PC-9 (cell line): ENCODE data around the gene EEIG2. TPM values are rescaled to one million over a fixed set of nuclear protein-coding genes. Genes with fewer than 3 reads are reported as not detected.
"Not testable (repeated sequence)": the region's sequence is repeated elsewhere in the genome, so short reads cannot be mapped to it uniquely, and the experiment has no call there.

Source experiments
- BruUV-seq: library from RNA; stranded (reverse); fragments of 400-500 nt; replicated peaks from 2 replicates; lab custom pipeline; 2021; lab: Mats Ljungman, UMichigan
- CTCF ChIA-PET: fragments of 300-600 bp; sonication (Branson Sonifier 250); formaldehyde crosslinking; loops from one replicate; lab custom pipeline; 2022; ENCODE audit warnings: antibody characterized with exemption; lab: Charles Lee
- POLR2A ChIA-PET: fragments of 300-600 bp; sonication (Branson Sonifier 250); formaldehyde crosslinking; loops from one replicate; lab custom pipeline; 2022; ENCODE audit warnings: antibody characterized with exemption; ENCODE audit not compliant: unreplicated experiment; lab: Charles Lee
- DNase-seq, 2 experiments: peaks; one replicate each; pipeline versions ENCODE4 v3.0.0 to v3.0.0-alpha.2; 2015 to 2022; ENCODE audit warnings: mixed read lengths in 1 of 2
- H2AFZ ChIP-seq: fragments of 200-600 bp; sonication (generic); 2 replicates; pipeline ENCODE4 v1.8.1; 2017; ENCODE audit warnings: antibody characterized with exemption
- H3F3A ChIP-seq: fragments of 200-600 bp; sonication (generic); 2 replicates; pipeline ENCODE4 v1.8.1; 2017; ENCODE audit warnings: antibody characterized with exemption, mild to moderate bottlenecking, low read depth; ENCODE audit not compliant: insufficient read depth
- H3K27ac ChIP-seq: fragments of 200-600 bp; sonication (generic); 2 replicates; pipeline ENCODE4 v1.6.1; 2016; ENCODE audit warnings: mixed run types
- H3K27me3 ChIP-seq: fragments of 200-600 bp; sonication (generic); 2 replicates; pipeline ENCODE4 v1.6.1; 2016; ENCODE audit warnings: low read depth, mixed run types; ENCODE audit not compliant: insufficient read depth
- H3K36me3 ChIP-seq: fragments of 200-600 bp; sonication (generic); 2 replicates; pipeline ENCODE4 v1.6.1; 2016; ENCODE audit warnings: low read depth, mixed run types
- H3K4me1 ChIP-seq: fragments of 200-600 bp; sonication (generic); replicated peaks from 2 replicates; pipeline ENCODE4 v1.6.1; 2016; ENCODE audit warnings: mixed run types; ENCODE audit not compliant: insufficient read depth
- H3K4me2 ChIP-seq: fragments of 200-600 bp; sonication (generic); 2 replicates; pipeline ENCODE4 v1.6.1; 2017; ENCODE audit warnings: mixed run types
- H3K4me3 ChIP-seq: fragments of 200-600 bp; sonication (generic); 2 replicates; pipeline ENCODE4 v1.6.1; 2016; ENCODE audit warnings: mixed run types
- H3K79me2 ChIP-seq: fragments of 200-600 bp; sonication (generic); 2 replicates; pipeline ENCODE4 v1.6.1; 2017; ENCODE audit warnings: low read depth, mixed run types
- H3K9me2 ChIP-seq: fragments of 200-600 bp; sonication (generic); 2 replicates; pipeline ENCODE4 v1.8.1; 2017; ENCODE audit warnings: mild to moderate bottlenecking; ENCODE audit not compliant: insufficient read depth
- H3K9me3 ChIP-seq: fragments of 200-600 bp; sonication (generic); 2 replicates; pipeline ENCODE4 v1.8.1; 2016; ENCODE audit warnings: low read depth; ENCODE audit not compliant: insufficient read depth
- H4K20me1 ChIP-seq: fragments of 200-600 bp; sonication (generic); 2 replicates; pipeline ENCODE4 v1.8.1; 2017; ENCODE audit not compliant: insufficient read depth
- EZH2 ChIP-seq: fragments of 200-600 bp; sonication (generic); IDR thresholded peaks from 2 replicates; pipeline ENCODE4 v1.8.0; 2017; ENCODE audit warnings: antibody characterized with exemption, low read depth
- intact Hi-C: fragments of 100-400 bp; cut with micrococcal nuclease; formaldehyde crosslinking; loops from one replicate; pipeline ENCODE4 v1.10.0; 2022; ENCODE audit not compliant: unreplicated experiment
- total RNA-seq: library from RNA; stranded (reverse); gene quantifications from 2 replicates; pipeline ENCODE4 v1.2.3, GENCODE V29; 2021
- TF ChIP-seq, protein P1 (sequence below): fragments of 200-600 bp; sonication (generic); conservative IDR thresholded peaks from 2 replicates; pipeline ENCODE4 v1.6.1; 2017; ENCODE audit warnings: mixed run types, antibody characterized with exemption, mild to moderate bottlenecking, moderate library complexity

EEIG2 gene
- total RNA-seq, 1 experiment from 2014 or later: 31.9 TPM

- CTCF ChIA-PET: interaction anchor here (0.5 to 1.5 kb wide), 5 partner anchors 47 to 148 kb away, joined by 3 to 5 read pairs (median 5); no protein-coding TSS in a partner anchor
- POLR2A ChIA-PET: interaction anchor here (0.8 kb wide), 1 partner anchor 311 kb away, joined by 3 read pairs; no protein-coding TSS in a partner anchor
- intact Hi-C loops: loop anchor here (1.0 to 5.0 kb wide), 5 partner anchors 49 to 680 kb away; a partner anchor contains a TSS
- no peak overlapping the region for H3K4me3 ChIP-seq
- H3K36me3 ChIP-seq: no peaks in the 10 kb centered on the region
- no peak overlapping the region for H2AFZ ChIP-seq
- BruUV-seq: no TSS peak
- H3K79me2 ChIP-seq: no peaks in the 10 kb centered on the region
- H3F3A ChIP-seq: no peaks in the 10 kb centered on the region
- no peak overlapping the region for H3K4me2 ChIP-seq
- H3K9me2 ChIP-seq: no peaks in the 10 kb centered on the region
- H3K27me3 ChIP-seq: no peaks in the 10 kb centered on the region
- no peak overlapping the region for H3K27ac ChIP-seq
- DNase-seq: peak in 1 of 2 experiments; percentile 53
- no peaks in the 10 kb centered on the region for H4K20me1 ChIP-seq
- H3K9me3 ChIP-seq: no peaks in the 10 kb centered on the region
- 0 out of 2 replicates have a peak, but pooled peaks cover 5% of the 10 kb centered on the region for H3K4me1 ChIP-seq
- TF ChIP-seq, protein P1, sequence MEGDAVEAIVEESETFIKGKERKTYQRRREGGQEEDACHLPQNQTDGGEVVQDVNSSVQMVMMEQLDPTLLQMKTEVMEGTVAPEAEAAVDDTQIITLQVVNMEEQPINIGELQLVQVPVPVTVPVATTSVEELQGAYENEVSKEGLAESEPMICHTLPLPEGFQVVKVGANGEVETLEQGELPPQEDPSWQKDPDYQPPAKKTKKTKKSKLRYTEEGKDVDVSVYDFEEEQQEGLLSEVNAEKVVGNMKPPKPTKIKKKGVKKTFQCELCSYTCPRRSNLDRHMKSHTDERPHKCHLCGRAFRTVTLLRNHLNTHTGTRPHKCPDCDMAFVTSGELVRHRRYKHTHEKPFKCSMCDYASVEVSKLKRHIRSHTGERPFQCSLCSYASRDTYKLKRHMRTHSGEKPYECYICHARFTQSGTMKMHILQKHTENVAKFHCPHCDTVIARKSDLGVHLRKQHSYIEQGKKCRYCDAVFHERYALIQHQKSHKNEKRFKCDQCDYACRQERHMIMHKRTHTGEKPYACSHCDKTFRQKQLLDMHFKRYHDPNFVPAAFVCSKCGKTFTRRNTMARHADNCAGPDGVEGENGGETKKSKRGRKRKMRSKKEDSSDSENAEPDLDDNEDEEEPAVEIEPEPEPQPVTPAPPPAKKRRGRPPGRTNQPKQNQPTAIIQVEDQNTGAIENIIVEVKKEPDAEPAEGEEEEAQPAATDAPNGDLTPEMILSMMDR: peak; percentile 97
- no peak for TF ChIP-seq EZH2
Measured at GRCh38 chr1:108512239-108513043, 47.5 kb upstream of the EEIG2 start.

DNA sequence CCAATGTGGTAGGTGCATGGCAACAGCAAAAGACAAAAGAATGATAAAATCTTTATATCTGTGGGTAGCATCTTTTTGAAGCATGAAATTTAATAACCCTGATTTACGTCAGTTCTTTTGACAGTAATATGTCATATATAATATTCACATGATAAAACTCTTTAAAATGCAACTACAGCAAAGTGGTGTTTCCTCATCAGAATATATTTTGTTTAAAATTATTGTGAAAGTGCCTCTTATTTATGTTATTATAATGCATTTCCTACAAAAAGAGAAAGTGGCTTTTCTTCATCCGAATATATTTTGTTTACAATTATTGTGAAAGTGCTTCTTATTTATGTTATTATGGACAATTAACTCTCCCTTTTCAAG, 46.9 kb upstream of the EEIG2 start:
- Histone ChIP-seq H3K27me3 (no peaks in the 10 kb centered on the region), H4K20me1 (no peaks in the 10 kb centered on the region), H3K9me2 (no peaks in the 10 kb centered on the region), H3K79me2 (no peaks in the 10 kb centered on the region), H3K9me3 (no peaks in the 10 kb centered on the region), H3K27ac (no peak overlapping the region), H3F3A (no peaks in the 10 kb centered on the region), H3K36me3 (no peaks in the 10 kb centered on the region), H3K4me3 (no peak overlapping the region), H3K4me1 (0 out of 2 replicates have a peak, but pooled peaks cover 5% of the 10 kb centered on the region), H3K4me2 (no peak overlapping the region), H2AFZ (no peak overlapping the region)
- ChIA-PET POLR2A (interaction anchor here (0.8 kb wide), 1 partner anchor 312 kb away, joined by 3 read pairs; no protein-coding TSS in a partner anchor), CTCF (interaction anchor here (0.5 to 1.5 kb wide), 4 partner anchors 46 to 147 kb away, joined by 3 to 5 read pairs (median 4); no protein-coding TSS in a partner anchor)
- BruUV-seq: no TSS peak
- no peak for TF ChIP-seq EZH2
- TF ChIP-seq, protein P1: no peak
- intact Hi-C loops: loop anchor here (2.0 to 5.0 kb wide), 3 partner anchors 384 to 679 kb away; a partner anchor contains a TSS
- DNase-seq: peak in 1 of 2 experiments; percentile 26

- H4K20me1 ChIP-seq, H3K4me2 ChIP-seq, CTCF ChIA-PET, H3K4me1 ChIP-seq, H3K9me2 ChIP-seq, H2AFZ ChIP-seq, H3K27ac ChIP-seq, H3K27me3 ChIP-seq, DNase-seq, H3K36me3 ChIP-seq, H3K4me3 ChIP-seq, H3F3A ChIP-seq, POLR2A ChIA-PET, H3K9me3 ChIP-seq, H3K79me2 ChIP-seq, BruUV-seq: not testable (repeated sequence)
- intact Hi-C loops: loop anchor here (2.0 to 5.0 kb wide), 3 partner anchors 383 to 678 kb away; a partner anchor contains a TSS
Measured at GRCh38 chr1:108513914-108514313, 46.0 kb upstream of the EEIG2 start.

GRCh38 chr1:108517301-108517897, 42.5 kb upstream of the EEIG2 start:
- H3K9me2 ChIP-seq, CTCF ChIA-PET, H3K36me3 ChIP-seq, H3K27me3 ChIP-seq, intact Hi-C loops, H3K4me3 ChIP-seq, H3F3A ChIP-seq, H3K4me2 ChIP-seq, BruUV-seq, H3K27ac ChIP-seq, POLR2A ChIA-PET, H3K4me1 ChIP-seq, H4K20me1 ChIP-seq, H3K79me2 ChIP-seq, H3K9me3 ChIP-seq, DNase-seq: not testable (repeated sequence)
- H2AFZ ChIP-seq: peak overlapping the region; percentile 20
